ENCODE results near the gene FOXJ3.

The FOXJ3 gene

DNA sequence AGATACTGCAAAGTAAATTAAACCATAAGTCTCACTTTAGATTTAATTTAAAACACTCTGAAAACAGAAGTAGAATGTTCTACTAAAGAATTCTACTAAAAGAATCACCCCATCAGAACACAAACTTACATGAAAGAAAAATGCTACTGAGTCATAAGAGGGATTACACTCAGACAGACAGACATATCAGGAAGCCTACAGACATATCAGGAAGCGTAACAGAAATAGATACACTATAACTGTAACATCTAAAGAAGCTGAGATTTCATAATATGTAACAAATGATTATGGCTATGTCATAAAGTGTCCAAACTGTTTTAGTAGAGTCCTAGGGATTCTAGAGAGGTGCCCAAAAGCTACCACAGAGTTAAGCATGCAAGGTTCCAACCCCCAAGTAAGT, 23.9 kb downstream of the FOXJ3 start:
- peak; percentile 18 for DNase-seq (ENCODE audit: low spot score)

- no peak for DNase-seq (ENCODE audit: low spot score)
Observed at GRCh38 chr1:42306977-42307376, 28.1 kb downstream of the FOXJ3 start.

GRCh38 chr1:42305639-42306038, 29.4 kb downstream of the FOXJ3 start:
- DNase-seq (ENCODE audit: low spot score), result no peak

DNA sequence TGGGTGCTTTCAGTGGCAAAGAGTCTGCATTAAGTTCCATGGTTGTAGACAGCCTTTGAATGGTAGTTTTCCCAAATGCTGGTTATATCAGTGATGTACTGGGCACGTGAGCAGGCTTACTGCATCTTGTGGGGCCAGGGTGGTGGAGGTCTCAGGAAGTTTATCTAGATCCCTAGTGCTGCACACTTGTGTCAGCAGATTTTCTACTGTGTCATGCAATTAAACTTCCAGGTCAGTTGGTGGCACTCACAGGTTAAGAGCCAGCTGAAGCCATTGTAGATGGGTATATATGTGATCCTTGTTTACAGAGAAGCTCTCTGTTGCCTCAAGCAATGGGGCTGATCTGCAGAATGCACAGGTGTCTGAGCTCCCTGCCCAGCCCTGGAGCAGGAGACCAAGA, 33.0 kb downstream of the FOXJ3 start:
- DNase-seq (ENCODE audit: low spot score), result no peak

GRCh38 chr1:42298520-42298919, 36.5 kb downstream of the FOXJ3 start:
- no peak for DNase-seq (ENCODE audit: low spot score)

DNA sequence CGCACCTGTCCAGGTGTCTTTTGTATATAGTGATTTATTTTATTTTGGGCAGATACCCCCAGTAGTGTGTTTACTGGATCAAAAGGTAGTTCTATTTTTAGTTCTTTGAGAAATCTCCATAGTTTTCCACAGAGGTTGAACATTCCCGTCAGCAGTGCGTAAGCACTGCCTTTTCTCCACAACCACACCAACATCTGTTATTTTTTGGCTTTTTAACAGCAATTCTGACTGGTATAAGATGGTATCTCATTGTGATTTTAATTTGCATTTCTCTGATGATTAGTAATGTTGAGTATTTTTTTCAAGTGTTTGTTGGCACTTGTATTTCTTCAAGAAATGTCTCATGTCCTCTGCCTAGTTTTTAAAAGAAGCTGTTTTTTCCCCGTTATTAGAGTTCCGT, 39.2 kb downstream of the FOXJ3 start:
- no peak for DNase-seq (ENCODE audit: low spot score)

GRCh38 chr1:42290130-42290529, 44.9 kb downstream of the FOXJ3 start:
- peak; percentile 36 for DNase-seq (ENCODE audit: low spot score)

GRCh38 chr1:42288311-42288985, 46.6 kb downstream of the FOXJ3 start:
- no peak for DNase-seq (ENCODE audit: low spot score)

GRCh38 chr1:42282867-42283583, 52.0 kb downstream of the FOXJ3 start:
- DNase-seq (ENCODE audit: low spot score), result peak; percentile 49

GRCh38 chr1:42282024-42282579, 52.9 kb downstream of the FOXJ3 start:
- DNase-seq (ENCODE audit: low spot score), result peak; percentile 28

DNA sequence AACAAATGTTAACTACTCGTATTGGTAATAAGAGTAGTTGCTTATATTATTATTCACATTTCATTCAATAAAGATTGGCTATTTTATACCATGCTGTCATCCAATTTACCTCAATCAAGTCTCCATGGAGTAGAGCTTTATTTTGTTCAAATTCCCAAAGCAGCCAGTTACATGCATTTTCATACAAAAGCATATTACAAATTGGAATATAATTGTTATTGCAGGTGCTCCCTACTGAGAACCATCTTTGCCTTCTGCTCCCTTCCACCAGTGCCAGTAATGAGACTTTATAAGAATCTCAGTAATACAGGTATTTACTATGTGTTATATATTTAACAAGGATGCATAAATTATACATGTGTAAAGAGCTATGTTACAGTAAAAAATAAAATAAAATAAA, 54.2 kb downstream of the FOXJ3 start:
- no peak for DNase-seq (ENCODE audit: low spot score)

DNA sequence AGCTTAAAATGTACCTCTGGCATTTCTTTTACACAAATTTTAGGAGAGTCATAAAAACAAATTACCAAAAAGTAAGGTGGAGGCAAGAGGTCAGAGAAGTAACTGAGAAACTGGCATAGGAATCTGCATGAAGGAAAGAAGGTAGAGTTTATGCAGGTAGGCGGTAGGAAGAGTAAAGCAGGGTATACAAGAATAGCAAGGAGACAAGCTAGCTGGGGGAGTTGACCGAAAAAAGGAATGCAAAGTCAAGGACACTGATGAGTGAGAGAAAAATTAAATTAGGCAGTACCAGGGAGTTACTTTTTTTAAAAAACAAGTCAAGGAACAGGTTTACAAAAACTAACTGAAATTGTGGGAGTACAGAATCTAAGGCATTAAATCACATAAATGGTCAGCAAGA, 56.0 kb downstream of the FOXJ3 start:
- DNase-seq (ENCODE audit: low spot score), result no peak

GRCh38 chr1:42272920-42273319, 62.1 kb downstream of the FOXJ3 start:
- DNase-seq (ENCODE audit: low spot score), result no peak

GRCh38 chr1:42267904-42268303, 67.1 kb downstream of the FOXJ3 start:
- no peak for DNase-seq (ENCODE audit: low spot score)

- DNase-seq (ENCODE audit: low spot score), result peak; percentile 2
Observed at GRCh38 chr1:42266253-42267135, 68.5 kb downstream of the FOXJ3 start.

- no peak for DNase-seq (ENCODE audit: low spot score)
Observed at GRCh38 chr1:42264511-42265190, 70.4 kb downstream of the FOXJ3 start.

DNA sequence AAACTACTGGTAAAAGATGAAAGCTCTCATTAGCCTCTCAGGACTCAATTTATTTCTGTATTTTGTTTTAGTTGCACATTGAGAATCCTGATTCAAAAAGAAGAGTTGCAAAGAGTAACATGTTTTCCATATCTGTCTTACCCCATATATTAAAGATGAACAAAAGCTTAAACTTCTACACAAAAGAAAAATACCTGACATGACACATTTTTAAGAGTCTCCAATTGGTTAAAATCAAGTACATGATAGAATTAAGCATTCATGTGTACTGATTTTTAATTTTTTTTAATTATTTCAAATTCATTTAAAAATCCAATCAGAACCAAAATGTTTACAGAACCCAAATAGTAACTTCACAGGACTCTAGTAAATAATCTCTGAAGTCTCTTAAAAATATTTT, 72.0 kb downstream of the FOXJ3 start:
- no peak for DNase-seq (ENCODE audit: low spot score)

GRCh38 chr1:42260376-42261070, 74.5 kb downstream of the FOXJ3 start:
- no peak for DNase-seq (ENCODE audit: low spot score)

- no peak for DNase-seq (ENCODE audit: low spot score)
Observed at GRCh38 chr1:42259739-42260064, 75.3 kb downstream of the FOXJ3 start.

- DNase-seq (ENCODE audit: low spot score), result no peak
Observed at GRCh38 chr1:42259059-42259738, 75.8 kb downstream of the FOXJ3 start.

DNA sequence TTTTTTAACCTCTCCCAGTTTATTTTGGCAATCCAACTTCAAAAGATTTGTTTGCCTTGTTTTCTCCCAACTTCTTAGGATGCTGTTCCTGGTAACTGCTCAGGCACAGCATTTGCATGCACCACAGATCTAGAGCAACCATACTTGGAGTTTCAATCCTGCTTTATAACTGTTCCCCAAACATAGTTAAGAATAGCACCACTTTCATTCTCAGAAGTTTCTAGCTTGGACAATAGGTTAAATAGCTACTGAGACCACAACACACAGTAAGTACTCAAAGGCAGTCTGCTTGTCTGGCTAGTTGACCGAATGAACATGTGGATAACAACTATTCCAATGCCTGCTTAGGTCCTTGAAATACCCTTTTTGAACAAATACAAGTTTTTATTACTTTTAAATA, 76.8 kb downstream of the FOXJ3 start:
- DNase-seq (ENCODE audit: low spot score), result no peak

Measured in kidney tubule cell (primary cell).